Right ventricle myocardium superior (tissue), 1 donor: ENCODE measurements around the gene CAMTA1. TPM values are rescaled to one million over a fixed set of nuclear protein-coding genes. Genes with fewer than 3 reads are reported as not detected.

Source experiments
- ATAC-seq: fragments of 200-7000 bp; cut with Tn5 transposase; one replicate; pipeline ENCODE4 v1.9.1; 2020; ENCODE audit warnings: mild to moderate bottlenecking; ENCODE audit not compliant: poor library complexity
- DNase-seq: peaks from one replicate; pipeline ENCODE4 v3.0.0-alpha.2; 2020
- intact Hi-C: fragments of 100-400 bp; cut with DNase I; formaldehyde crosslinking; loops from one replicate; pipeline ENCODE4 v1.11.2; 2022
- total RNA-seq: library from RNA; stranded (reverse); fragmentation: NEBNext Ultra II Directional; extraction: Animal tissue kit (Norgen Biotek cat#: 25700); gene quantifications from one replicate; pipeline ENCODE4 v1.2.1, GENCODE V29; 2021
- donor health status: DM: no; HTN: yes; CAD: no; lungs with severe emphysema.

Gene CAMTA1
- total RNA-seq, 1 donor from 2014 or later, result 153 TPM

GRCh38 chr1:7534061-7534825 lies 749.0 kb downstream of the CAMTA1 start:
- no peak for ATAC-seq

GRCh38 chr1:7535016-7535415 lies 749.8 kb downstream of the CAMTA1 start:
- intact Hi-C loops, result no loop called here
- DNase-seq (no peak), ATAC-seq (no peak)

More at GRCh38 chr1:7534061-7534825, 749.0 kb downstream of the CAMTA1 start:
- intact Hi-C loops, result no loop called here
- no peak for DNase-seq

- intact Hi-C loops, result no loop called here
- ATAC-seq (no peak), DNase-seq (no peak)
These were observed 751.0 kb downstream of the CAMTA1 start for GRCh38 chr1:7535934-7536878.

- intact Hi-C loops, result no loop called here
- ATAC-seq (no peak), DNase-seq (no peak)
These were observed 751.8 kb downstream of the CAMTA1 start for GRCh38 chr1:7536891-7537591.

- intact Hi-C loops, result no loop called here
- DNase-seq (no peak), ATAC-seq (no peak)
These were observed 752.8 kb downstream of the CAMTA1 start for GRCh38 chr1:7538033-7538432.

- intact Hi-C loops, result no loop called here
- no peak for ATAC-seq
- no peak for DNase-seq
These were observed 753.9 kb downstream of the CAMTA1 start for GRCh38 chr1:7538849-7539768.

- DNase-seq (no peak), ATAC-seq (peak; percentile 43)
- intact Hi-C loops, result no loop called here
These were observed 754.5 kb downstream of the CAMTA1 start for GRCh38 chr1:7539769-7540175.

- no peak for DNase-seq
- intact Hi-C loops, result no loop called here
These were observed 755.6 kb downstream of the CAMTA1 start for GRCh38 chr1:7540816-7541215.

GRCh38 chr1:7541629-7542028 lies 756.4 kb downstream of the CAMTA1 start:
- DNase-seq (no peak), ATAC-seq (no peak)
- intact Hi-C loops, result no loop called here

More at GRCh38 chr1:7540816-7541215, 755.6 kb downstream of the CAMTA1 start:
- no peak for ATAC-seq

GRCh38 chr1:7543718-7544090 lies 758.5 kb downstream of the CAMTA1 start:
- ATAC-seq (no peak), DNase-seq (no peak)
- intact Hi-C loops, result no loop called here

GRCh38 chr1:7549277-7550161 lies 764.3 kb downstream of the CAMTA1 start:
- ATAC-seq (no peak), DNase-seq (no peak)
- intact Hi-C loops, result no loop called here

GRCh38 chr1:7550261-7550865 lies 765.1 kb downstream of the CAMTA1 start:
- ATAC-seq (no peak), DNase-seq (no peak)
- intact Hi-C loops, result no loop called here

GRCh38 chr1:7550981-7551380 lies 765.7 kb downstream of the CAMTA1 start:
- ATAC-seq (no peak), DNase-seq (no peak)
- intact Hi-C loops, result no loop called here

- ATAC-seq (no peak), DNase-seq (no peak)
- intact Hi-C loops, result no loop called here
These were observed 766.2 kb downstream of the CAMTA1 start for GRCh38 chr1:7551442-7551841.

GRCh38 chr1:7552402-7552801 lies 767.1 kb downstream of the CAMTA1 start:
- ATAC-seq, result peak; percentile 23
- intact Hi-C loops, result no loop called here
- peak; percentile 52 for DNase-seq

GRCh38 chr1:7553042-7553690 lies 767.9 kb downstream of the CAMTA1 start:
- DNase-seq (no peak), ATAC-seq (no peak)
- intact Hi-C loops, result no loop called here
